Subcutaneous abdominal adipose tissue (tissue), 5 donors: ENCODE results near the gene MYO16.

Source experiments
- H3K27ac ChIP-seq: one replicate; pipeline ENCODE4 v1.7.0; 2013; ENCODE audit warnings: low read depth, mild to moderate bottlenecking, inconsistent platforms, low read length, moderate library complexity
- H3K27me3 ChIP-seq, 5 donors: one replicate each; pipeline ENCODE4 v1.7.0; 2013; ENCODE audit warnings: low read length in 5 of 5, inconsistent platforms in 1 of 5; ENCODE audit not compliant: control insufficient read depth in 5 of 5, insufficient read depth in 4 of 5
- H3K36me3 ChIP-seq, 5 donors: one replicate each; pipeline ENCODE4 v1.7.0; 2013; ENCODE audit warnings: low read length in 5 of 5; ENCODE audit not compliant: control insufficient read depth in 5 of 5, insufficient read depth in 5 of 5
- H3K4me1 ChIP-seq, 5 donors: one replicate each; pipeline ENCODE4 v1.7.0; 2013; ENCODE audit warnings: low read length in 5 of 5, mild to moderate bottlenecking in 3 of 5, moderate library complexity in 1 of 5; ENCODE audit not compliant: control insufficient read depth in 5 of 5, insufficient read depth in 5 of 5
- H3K4me3 ChIP-seq, 5 donors: one replicate each; pipeline ENCODE4 v1.7.0; 2013; ENCODE audit warnings: low read length in 5 of 5, low read depth in 1 of 5
- H3K9ac ChIP-seq, 5 donors: one replicate each; pipeline ENCODE4 v1.7.0; 2013; ENCODE audit warnings: low read length in 5 of 5, mild to moderate bottlenecking in 4 of 5, moderate library complexity in 3 of 5
- H3K9me3 ChIP-seq, 5 donors: one replicate each; pipeline ENCODE4 v1.7.0; 2013; ENCODE audit warnings: low read length in 5 of 5; ENCODE audit not compliant: control insufficient read depth in 5 of 5
- donor health status: healthy.
- donor health status: healthy.
- donor health status: healthy.
- donor health status: healthy.
- donor health status: healthy.

The MYO16 gene

DNA sequence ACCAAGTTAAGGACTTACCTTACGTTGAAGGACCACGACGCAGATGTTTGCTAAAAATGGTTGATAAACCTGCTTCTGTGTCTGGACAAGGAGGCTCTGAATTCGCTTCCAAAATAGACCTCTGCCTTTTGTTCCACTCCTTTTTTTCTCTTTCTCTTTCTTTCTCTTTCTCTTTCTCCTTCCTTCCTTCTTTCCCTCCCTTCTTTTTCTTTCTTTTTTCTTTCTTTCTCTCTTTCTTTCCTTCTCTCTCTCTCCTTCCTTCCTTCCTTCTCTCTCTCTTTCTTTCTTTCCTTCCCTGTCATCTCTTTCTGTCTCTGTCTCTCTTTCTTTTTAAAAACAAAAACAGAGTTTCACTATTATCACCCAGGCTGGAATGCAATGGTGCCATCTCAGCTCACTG, 290.7 kb downstream of the MYO16 start:
- H3K4me1 ChIP-seq, result peaks cover 0 to 27% (median 21%) of the 10 kb centered on the region in 5 donors
- no peaks in the 10 kb centered on the region for H3K36me3 ChIP-seq
- no peak overlapping the region for H3K4me3 ChIP-seq
- H3K27ac ChIP-seq, result no peak overlapping the region
- H3K9ac ChIP-seq, result no peak overlapping the region
- H3K27me3 ChIP-seq, result no peaks in the 10 kb centered on the region
- H3K9me3 ChIP-seq, result no peaks in the 10 kb centered on the region

DNA sequence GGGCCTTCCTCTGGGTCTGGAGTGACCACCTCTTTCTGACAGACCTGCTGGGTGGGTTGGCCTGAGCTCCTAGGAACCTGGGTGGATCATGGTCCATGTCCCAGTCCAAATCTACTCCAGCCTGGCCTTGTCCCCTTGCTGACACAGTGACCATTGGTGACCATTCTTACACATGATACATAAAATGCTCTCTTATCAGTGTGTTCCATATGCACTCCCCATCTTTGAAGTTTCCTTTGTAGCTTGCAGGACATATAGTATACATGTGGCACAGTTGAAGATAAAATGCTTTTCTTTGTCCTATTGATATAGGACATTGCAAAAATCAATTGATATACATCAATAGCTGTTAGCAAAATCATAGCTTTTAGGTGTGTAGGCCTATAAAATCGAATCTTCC, 291.8 kb downstream of the MYO16 start:
- peaks cover 0 to 18% (median 10%) of the 10 kb centered on the region in 5 donors for H3K4me1 ChIP-seq
- no peak overlapping the region for H3K9ac ChIP-seq
- H3K9me3 ChIP-seq, result no peaks in the 10 kb centered on the region
- no peak overlapping the region for H3K4me3 ChIP-seq
- H3K36me3 ChIP-seq, result peaks cover 0 to 4% (median 0%) of the 10 kb centered on the region in 5 donors
- H3K27ac ChIP-seq, result no peak overlapping the region
- no peaks in the 10 kb centered on the region for H3K27me3 ChIP-seq

DNA sequence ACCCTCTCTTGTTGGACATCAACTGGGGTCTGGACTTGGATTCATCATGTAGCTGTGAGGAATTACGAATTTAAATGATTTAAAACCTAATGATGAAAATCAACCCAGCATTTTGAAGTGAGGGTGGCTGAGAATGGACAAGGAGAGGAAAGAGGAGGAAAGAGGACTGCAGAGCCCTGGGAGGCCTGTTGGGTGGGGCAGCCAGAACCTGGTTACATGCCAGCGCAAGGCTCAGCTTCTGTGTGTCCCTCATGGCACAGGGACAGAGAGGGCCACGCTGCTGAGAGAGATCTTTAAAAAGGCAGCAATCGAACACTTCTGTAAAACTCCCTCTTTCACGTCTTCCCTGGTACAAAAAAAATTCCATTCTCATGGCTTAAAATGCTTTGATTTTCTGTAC, 292.7 kb downstream of the MYO16 start:
- no peaks in the 10 kb centered on the region for H3K27me3 ChIP-seq

DNA sequence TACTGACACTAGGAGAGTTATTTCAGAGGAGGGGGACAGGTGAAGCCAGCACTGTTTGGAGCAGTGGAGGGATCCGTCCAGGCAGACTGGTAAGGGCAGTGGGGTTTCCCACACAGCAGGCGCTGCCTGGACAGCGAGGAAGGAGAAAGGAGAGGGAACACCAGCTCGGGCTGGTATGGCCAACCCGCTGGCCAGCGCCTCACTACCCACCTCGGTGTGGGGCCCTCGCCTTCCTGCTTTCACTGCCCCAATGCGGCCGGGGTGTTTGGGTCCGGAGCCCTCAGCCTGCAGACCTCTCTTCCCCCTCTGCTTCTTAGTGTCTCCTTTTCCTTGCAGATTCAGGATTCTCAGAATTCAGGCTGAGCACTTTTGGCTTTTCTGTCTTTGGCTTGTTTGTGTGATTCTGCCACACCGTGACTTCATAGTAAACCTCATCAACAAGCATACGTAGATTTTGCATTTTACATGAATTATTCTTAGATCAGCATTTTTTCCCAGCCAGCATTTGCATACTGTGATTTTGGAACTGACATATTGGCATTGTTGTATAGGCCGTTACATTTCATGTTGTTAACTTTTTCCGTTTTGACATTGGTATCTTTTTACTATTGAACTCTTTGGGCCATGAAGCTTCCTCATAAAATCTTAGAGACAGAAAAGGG, 294.1 kb downstream of the MYO16 start:
- H3K27ac ChIP-seq, result no peak overlapping the region
- no peak overlapping the region for H3K4me3 ChIP-seq
- H3K9ac ChIP-seq, result no peak overlapping the region
- no peaks in the 10 kb centered on the region for H3K4me1 ChIP-seq
- H3K36me3 ChIP-seq, result peaks cover 0 to 4% (median 0%) of the 10 kb centered on the region in 5 donors
- no peaks in the 10 kb centered on the region for H3K9me3 ChIP-seq
- no peaks in the 10 kb centered on the region for H3K27me3 ChIP-seq

More for the DNA sequence above, 292.7 kb downstream of the MYO16 start:
- Histone ChIP-seq H3K9ac (no peak overlapping the region), H3K36me3 (peaks cover 0 to 4% (median 0%) of the 10 kb centered on the region in 5 donors), H3K4me3 (no peak overlapping the region), H3K9me3 (no peaks in the 10 kb centered on the region), H3K4me1 (peaks cover 0 to 10% (median 4%) of the 10 kb centered on the region in 5 donors), H3K27ac (no peak overlapping the region)

DNA sequence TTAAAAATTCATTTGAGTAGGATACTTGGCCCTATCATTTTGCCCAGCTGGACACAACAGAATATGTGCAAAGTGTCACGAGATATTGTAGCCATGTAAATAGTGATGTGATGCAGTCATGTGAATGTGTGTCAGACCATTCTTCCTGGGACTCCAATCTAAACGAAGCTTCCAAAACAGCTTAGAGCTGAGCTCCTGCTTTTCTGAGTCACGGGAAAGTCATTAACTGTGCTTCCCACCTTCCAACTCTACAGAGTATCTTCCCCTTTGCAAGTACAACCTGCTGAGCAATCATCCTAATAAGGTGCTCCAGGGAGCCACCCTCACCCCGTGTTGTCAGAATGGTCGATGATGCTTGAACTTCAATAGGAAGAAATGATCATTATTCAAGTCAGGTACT, 294.7 kb downstream of the MYO16 start:
- H3K9ac ChIP-seq, result no peak overlapping the region
- peaks cover 0 to 4% (median 0%) of the 10 kb centered on the region in 5 donors for H3K36me3 ChIP-seq
- H3K9me3 ChIP-seq, result no peaks in the 10 kb centered on the region
- no peak overlapping the region for H3K27ac ChIP-seq
- H3K27me3 ChIP-seq, result no peaks in the 10 kb centered on the region
- no peaks in the 10 kb centered on the region for H3K4me1 ChIP-seq
- H3K4me3 ChIP-seq, result no peak overlapping the region

DNA sequence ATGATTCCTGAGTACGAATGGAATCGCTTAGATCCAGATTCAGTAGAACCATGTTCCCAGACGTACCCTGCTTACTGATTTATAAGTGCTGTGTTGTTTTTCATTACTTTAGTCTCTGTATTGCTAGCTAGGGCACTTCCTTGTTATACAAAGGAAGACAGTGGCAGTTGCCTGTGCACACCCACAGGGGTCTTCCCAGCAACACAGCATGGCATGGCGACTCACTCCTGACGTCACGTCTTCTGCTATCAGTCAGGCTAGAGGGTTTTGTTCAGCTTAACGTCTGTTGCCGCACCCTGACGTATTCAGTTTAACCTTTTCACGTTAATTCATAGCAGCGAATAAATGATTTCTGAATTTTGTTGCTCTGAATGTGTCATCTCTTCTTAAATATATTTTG, 295.1 kb downstream of the MYO16 start:
- no peaks in the 10 kb centered on the region for H3K9me3 ChIP-seq
- peaks cover 0 to 4% (median 0%) of the 10 kb centered on the region in 5 donors for H3K36me3 ChIP-seq
- H3K9ac ChIP-seq, result no peak overlapping the region
- H3K27ac ChIP-seq, result no peak overlapping the region
- H3K27me3 ChIP-seq, result no peaks in the 10 kb centered on the region
- no peak overlapping the region for H3K4me3 ChIP-seq
- no peaks in the 10 kb centered on the region for H3K4me1 ChIP-seq

DNA sequence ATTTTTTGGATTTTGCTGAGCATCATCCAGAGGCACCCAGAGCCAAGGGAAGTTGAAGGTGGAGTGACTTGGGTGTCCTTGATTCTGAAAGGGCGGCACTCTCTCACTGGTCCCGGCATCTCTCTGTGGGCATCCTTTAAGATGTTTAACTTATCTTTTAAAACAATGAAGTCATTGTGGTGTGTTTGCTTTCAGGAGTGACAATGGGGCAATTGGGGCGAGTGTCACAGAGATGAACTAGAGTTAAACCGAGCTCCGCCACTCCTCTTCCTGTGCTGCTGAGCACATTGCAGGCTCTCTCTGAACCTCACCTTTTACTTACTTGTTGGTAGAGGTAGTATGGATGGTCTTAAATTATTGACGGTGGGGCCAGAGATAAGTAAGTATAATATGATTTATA, 295.7 kb downstream of the MYO16 start:
- H3K9ac ChIP-seq, result no peak overlapping the region
- H3K36me3 ChIP-seq, result peaks cover 0 to 4% (median 0%) of the 10 kb centered on the region in 5 donors
- no peaks in the 10 kb centered on the region for H3K27me3 ChIP-seq
- no peak overlapping the region for H3K27ac ChIP-seq
- H3K4me1 ChIP-seq, result no peaks in the 10 kb centered on the region
- no peaks in the 10 kb centered on the region for H3K9me3 ChIP-seq
- no peak overlapping the region for H3K4me3 ChIP-seq

DNA sequence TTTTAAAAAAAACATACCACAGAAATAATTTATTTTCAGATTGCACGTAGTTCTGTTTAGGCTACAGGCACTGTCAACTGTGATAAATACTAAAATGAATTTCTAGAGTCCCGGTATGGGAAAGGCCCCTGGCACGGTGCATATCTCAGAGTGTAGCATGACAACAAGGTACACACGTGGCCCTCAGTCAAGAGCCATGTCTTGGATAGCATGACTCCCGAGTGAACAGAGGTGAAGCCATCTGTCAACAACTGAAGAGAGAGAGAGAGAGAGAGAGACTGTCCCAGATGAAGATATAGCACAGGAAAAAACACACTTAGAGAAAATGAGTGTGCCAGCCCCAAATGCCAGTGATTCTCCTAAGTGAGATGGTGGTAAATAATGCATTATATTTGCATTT, 297.5 kb downstream of the MYO16 start:
- no peaks in the 10 kb centered on the region for H3K9me3 ChIP-seq
- H3K36me3 ChIP-seq, result peaks cover 0 to 4% (median 0%) of the 10 kb centered on the region in 5 donors
- no peak overlapping the region for H3K9ac ChIP-seq
- H3K27ac ChIP-seq, result no peak overlapping the region
- H3K4me1 ChIP-seq, result no peaks in the 10 kb centered on the region
- H3K4me3 ChIP-seq, result no peak overlapping the region
- H3K27me3 ChIP-seq, result no peaks in the 10 kb centered on the region

DNA sequence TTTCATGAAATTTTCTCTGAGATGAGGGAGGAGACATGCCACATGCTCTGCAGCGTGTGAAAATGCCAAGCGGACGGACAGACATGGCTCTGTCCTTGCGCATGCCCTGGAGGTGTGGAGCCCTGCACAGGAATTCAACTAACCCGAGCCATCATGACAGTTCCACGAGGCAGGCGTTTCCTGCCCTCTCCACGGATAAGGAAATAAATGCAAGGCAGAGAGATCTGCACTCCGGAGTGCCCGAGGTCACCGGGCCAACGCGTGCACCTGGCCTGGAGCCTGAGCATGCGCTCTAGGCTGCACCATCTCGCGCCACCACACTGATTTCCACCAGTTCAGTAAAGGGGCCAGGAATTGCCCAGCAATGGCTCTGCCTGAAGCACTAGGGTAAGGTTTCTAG, 298.2 kb downstream of the MYO16 start:
- no peaks in the 10 kb centered on the region for H3K9me3 ChIP-seq
- H3K27me3 ChIP-seq, result no peaks in the 10 kb centered on the region
- H3K9ac ChIP-seq, result no peak overlapping the region
- H3K4me3 ChIP-seq, result no peak overlapping the region
- H3K27ac ChIP-seq, result no peak overlapping the region
- H3K4me1 ChIP-seq, result peaks cover 0 to 5% (median 3%) of the 10 kb centered on the region in 5 donors
- H3K36me3 ChIP-seq, result peaks cover 0 to 4% (median 0%) of the 10 kb centered on the region in 5 donors

DNA sequence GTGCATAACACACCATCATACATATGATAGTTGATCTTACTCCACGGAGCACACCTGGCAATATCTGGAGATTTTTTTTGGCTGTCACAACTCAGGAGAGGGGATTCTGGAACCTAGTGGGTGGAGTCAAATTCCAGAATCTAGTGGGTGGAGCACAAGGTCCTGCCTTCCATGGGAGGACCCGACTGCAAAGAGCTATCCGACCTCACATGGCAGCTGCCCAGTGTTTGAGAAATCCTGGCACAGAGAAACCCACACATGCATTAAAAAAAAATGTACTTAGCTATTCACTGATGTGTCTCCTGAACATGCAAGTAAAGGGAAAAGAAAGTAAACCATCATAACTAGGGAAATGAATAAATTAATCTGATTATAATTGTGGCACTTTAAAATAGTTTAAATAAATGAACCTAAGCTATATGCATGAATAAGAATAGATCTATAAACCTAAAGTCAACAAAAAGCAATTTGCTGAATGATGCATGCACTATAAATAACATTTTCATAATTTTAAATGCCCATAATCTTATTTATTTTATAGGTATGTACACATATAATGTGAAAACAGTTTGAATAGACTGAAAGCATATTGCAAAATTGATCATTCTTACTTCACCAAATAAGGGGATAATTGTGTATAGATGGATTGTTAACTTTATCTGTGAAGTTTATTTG, 300.3 kb downstream of the MYO16 start:
- no peaks in the 10 kb centered on the region for H3K27me3 ChIP-seq
- no peak overlapping the region for H3K4me3 ChIP-seq
- H3K36me3 ChIP-seq, result peaks cover 0 to 4% (median 0%) of the 10 kb centered on the region in 5 donors

More for the DNA sequence above, 300.3 kb downstream of the MYO16 start:
- peaks cover 0 to 3% (median 0%) of the 10 kb centered on the region in 5 donors for H3K9me3 ChIP-seq
- H3K9ac ChIP-seq, result no peak overlapping the region
- H3K4me1 ChIP-seq, result peaks cover 0 to 6% (median 5%) of the 10 kb centered on the region in 5 donors
- no peak overlapping the region for H3K27ac ChIP-seq
